ENCODE data around the gene CENPVL2.
"Not testable (repeated sequence)": the region's sequence is repeated elsewhere in the genome, so short reads cannot be mapped to it uniquely, and the experiment has no call there.

Gene CENPVL2

DNA sequence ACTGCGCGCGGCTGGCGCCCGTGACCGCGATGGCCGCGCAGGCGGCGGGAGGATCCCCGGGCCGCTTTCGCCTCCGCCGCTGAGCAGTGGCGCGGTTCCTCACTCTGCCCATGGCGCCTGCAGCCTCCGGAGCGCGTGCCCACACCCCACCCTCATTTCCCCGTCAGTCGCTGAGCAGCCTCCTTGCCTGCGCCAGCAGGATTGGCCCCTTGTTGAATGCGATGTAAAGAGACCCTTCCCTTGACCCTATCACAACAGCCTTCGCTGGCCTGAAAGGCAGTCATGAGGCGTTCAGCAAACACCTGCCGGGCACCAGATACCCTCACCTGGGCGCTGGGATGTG, at the start of gene CENPVL2:
TSS of gene CENPVL2 (minus strand) at position 112 of the 343 bp plus-strand sequence. CDS start at position 112, 0 bp downstream.
- H3K9me3 ChIP-seq (ENCODE audit: control insufficient read depth in 1 of 2, low read length in 2 of 2); H3K9ac ChIP-seq (ENCODE audit: low read depth in 1 of 2, low read length in 2 of 2); H3K27me3 ChIP-seq (ENCODE audit: control insufficient read depth in 1 of 2, insufficient read depth in 2 of 2, low read length in 2 of 2); H3K27ac ChIP-seq (ENCODE audit: low read depth, low read length); H3K36me3 ChIP-seq (ENCODE audit: control insufficient read depth in 1 of 2, insufficient read depth in 2 of 2, low read length in 2 of 2); H3K4me1 ChIP-seq (ENCODE audit: control insufficient read depth in 1 of 2, insufficient read depth in 2 of 2, low read length in 2 of 2); H3K4me3 ChIP-seq (ENCODE audit: low read depth in 1 of 2, low read length in 2 of 2): not testable (repeated sequence)

DNA sequence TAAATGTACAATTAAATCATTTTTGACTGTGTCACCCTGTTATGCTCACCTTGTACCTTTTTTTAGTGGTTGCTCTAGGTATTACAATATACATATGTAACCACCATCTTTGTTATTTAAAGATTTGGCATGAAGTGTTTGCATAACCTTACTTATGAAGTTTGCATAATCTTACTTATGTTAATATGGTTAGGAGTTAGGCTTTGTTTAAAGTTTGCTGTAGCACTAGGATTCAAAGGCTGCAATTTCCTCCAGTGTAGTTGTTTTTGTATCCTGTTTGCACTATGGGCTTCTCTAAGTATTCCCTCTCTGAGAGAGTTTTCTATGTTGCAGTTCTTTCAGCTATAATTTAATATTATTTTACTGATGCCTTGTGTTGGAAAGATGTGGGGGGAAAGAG, 45.6 kb upstream of the CENPVL2 start:
- Histone ChIP-seq H3K27me3 (ENCODE audit: control insufficient read depth in 1 of 2, insufficient read depth in 2 of 2, low read length in 2 of 2) (no peaks in the 10 kb centered on the region), H3K27ac (ENCODE audit: low read depth, low read length) (no peak overlapping the region), H3K9ac (ENCODE audit: low read depth in 1 of 2, low read length in 2 of 2) (no peak overlapping the region)

DNA sequence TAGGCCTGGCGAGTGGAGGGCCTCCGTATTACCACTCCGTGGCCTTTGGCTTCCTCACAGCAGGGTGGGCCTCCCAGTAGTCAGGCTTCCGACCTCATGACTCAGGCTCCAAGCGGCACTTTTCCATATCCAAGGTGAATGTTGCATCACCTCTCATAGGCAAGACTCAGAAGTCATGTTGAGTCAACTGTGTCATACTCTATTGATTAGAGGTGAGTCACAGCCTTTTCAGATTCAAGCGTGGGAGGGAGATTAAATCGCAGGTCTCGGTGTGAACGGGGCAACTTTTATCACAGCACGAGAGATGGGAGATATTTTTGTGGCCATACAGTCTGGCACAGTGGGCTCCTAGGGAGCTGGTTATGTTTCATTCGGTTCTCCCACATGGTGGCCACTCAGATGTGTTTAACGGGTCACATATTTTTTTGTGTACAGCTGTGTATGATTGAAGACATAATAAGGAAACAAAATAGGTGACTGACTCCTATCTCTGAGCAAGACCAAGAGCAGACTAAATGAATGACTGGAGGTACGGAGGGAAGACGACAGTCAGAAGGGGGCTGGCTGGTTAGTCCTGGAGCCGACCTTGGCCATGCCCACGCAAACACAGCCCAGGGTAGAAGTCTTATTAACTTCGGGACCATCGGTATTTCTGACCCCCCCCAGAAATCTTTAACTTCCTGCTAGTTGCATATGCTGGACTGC, 30.5 kb upstream of the CENPVL2 start:
- not testable (repeated sequence) for H3K36me3 ChIP-seq (ENCODE audit: control insufficient read depth in 1 of 2, insufficient read depth in 2 of 2, low read length in 2 of 2); H3K9ac ChIP-seq (ENCODE audit: low read depth in 1 of 2, low read length in 2 of 2)

More for the DNA sequence above, 45.6 kb upstream of the CENPVL2 start:
- Histone ChIP-seq H3K4me1 (ENCODE audit: control insufficient read depth in 1 of 2, insufficient read depth in 2 of 2, low read length in 2 of 2) (no peaks in the 10 kb centered on the region), H3K4me3 (ENCODE audit: low read depth in 1 of 2, low read length in 2 of 2) (no peak overlapping the region), H3K36me3 (ENCODE audit: control insufficient read depth in 1 of 2, insufficient read depth in 2 of 2, low read length in 2 of 2) (no peaks in the 10 kb centered on the region), H3K9me3 (ENCODE audit: control insufficient read depth in 1 of 2, low read length in 2 of 2) (no peaks in the 10 kb centered on the region)

DNA sequence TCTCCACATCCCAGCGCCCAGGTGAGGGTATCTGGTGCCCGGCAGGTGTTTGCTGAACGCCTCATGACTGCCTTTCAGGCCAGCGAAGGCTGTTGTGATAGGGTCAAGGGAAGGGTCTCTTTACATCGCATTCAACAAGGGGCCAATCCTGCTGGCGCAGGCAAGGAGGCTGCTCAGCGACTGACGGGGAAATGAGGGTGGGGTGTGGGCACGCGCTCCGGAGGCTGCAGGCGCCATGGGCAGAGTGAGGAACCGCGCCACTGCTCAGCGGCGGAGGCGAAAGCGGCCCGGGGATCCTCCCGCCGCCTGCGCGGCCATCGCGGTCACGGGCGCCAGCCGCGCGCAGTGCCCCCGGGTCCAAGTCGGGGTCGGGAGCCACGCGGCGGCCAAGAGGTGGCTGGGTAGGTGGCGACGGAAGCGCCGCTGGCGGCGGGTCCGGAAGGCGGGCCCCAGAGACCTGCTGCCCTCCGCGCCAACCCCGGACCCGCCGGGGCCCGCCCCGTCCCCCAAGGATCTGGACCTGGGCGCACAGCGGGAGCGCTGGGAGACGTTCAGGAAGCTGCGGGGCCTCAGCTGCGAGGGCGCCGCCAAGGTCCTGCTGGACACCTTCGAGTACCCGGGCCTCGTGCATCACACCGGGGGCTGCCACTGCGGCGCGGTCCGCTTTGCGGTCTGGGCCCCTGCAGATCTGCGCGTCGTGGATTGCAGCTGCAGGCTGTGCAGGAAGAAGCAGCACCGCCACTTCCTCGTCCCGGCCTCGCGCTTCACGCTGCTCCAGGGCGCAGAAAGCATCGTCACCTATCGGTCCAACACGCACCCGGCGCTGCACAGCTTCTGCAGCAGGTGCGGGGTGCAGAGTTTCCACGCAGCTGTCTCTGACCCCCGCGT, 27.9 kb upstream of the CENPVL2 start, which contains the start of gene CENPVL1:
TSS of gene CENPVL1 (plus strand) at position 236 of the 888 bp plus-strand sequence. CDS start at position 236, 0 bp downstream.
- not testable (repeated sequence) for H3K27ac ChIP-seq (ENCODE audit: low read depth, low read length); H3K36me3 ChIP-seq (ENCODE audit: control insufficient read depth in 1 of 2, insufficient read depth in 2 of 2, low read length in 2 of 2)

More for the DNA sequence above, 30.5 kb upstream of the CENPVL2 start:
- not testable (repeated sequence) for H3K4me1 ChIP-seq (ENCODE audit: control insufficient read depth in 1 of 2, insufficient read depth in 2 of 2, low read length in 2 of 2); H3K27ac ChIP-seq (ENCODE audit: low read depth, low read length); H3K4me3 ChIP-seq (ENCODE audit: low read depth in 1 of 2, low read length in 2 of 2); H3K27me3 ChIP-seq (ENCODE audit: control insufficient read depth in 1 of 2, insufficient read depth in 2 of 2, low read length in 2 of 2); H3K9me3 ChIP-seq (ENCODE audit: control insufficient read depth in 1 of 2, low read length in 2 of 2)

DNA sequence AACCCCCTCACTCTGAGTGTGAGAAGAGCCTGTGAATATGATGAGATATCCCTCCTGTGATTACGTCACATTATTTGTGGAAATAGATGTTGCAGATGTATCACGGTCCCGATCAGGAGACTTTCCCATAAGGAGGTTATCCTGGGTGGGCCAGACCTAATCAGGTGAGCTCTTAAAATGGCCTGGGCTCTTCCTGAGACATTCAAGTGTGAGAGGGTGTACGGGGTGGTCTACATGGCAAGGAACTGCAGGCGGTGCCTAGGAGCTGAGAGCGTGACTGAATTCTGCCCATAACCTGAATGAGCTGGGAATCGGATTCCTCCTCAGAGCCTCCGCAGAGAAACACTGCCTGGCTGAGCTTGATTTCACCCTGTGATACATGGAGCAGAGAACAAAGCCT, 14.8 kb upstream of the CENPVL2 start:
- Histone ChIP-seq H3K36me3 (ENCODE audit: control insufficient read depth in 1 of 2, insufficient read depth in 2 of 2, low read length in 2 of 2) (no peaks in the 10 kb centered on the region), H3K4me1 (ENCODE audit: control insufficient read depth in 1 of 2, insufficient read depth in 2 of 2, low read length in 2 of 2) (no peaks in the 10 kb centered on the region), H3K4me3 (ENCODE audit: low read depth in 1 of 2, low read length in 2 of 2) (no peak overlapping the region), H3K27me3 (ENCODE audit: control insufficient read depth in 1 of 2, insufficient read depth in 2 of 2, low read length in 2 of 2) (no peaks in the 10 kb centered on the region), H3K9me3 (ENCODE audit: control insufficient read depth in 1 of 2, low read length in 2 of 2) (no peaks in the 10 kb centered on the region), H3K27ac (ENCODE audit: low read depth, low read length) (no peak overlapping the region), H3K9ac (ENCODE audit: low read depth in 1 of 2, low read length in 2 of 2) (no peak overlapping the region)

More for the DNA sequence above, 27.9 kb upstream of the CENPVL2 start, which contains the start of gene CENPVL1:
- H3K4me3 ChIP-seq (ENCODE audit: low read depth in 1 of 2, low read length in 2 of 2); H3K4me1 ChIP-seq (ENCODE audit: control insufficient read depth in 1 of 2, insufficient read depth in 2 of 2, low read length in 2 of 2); H3K27me3 ChIP-seq (ENCODE audit: control insufficient read depth in 1 of 2, insufficient read depth in 2 of 2, low read length in 2 of 2); H3K9me3 ChIP-seq (ENCODE audit: control insufficient read depth in 1 of 2, low read length in 2 of 2); H3K9ac ChIP-seq (ENCODE audit: low read depth in 1 of 2, low read length in 2 of 2): not testable (repeated sequence)

DNA sequence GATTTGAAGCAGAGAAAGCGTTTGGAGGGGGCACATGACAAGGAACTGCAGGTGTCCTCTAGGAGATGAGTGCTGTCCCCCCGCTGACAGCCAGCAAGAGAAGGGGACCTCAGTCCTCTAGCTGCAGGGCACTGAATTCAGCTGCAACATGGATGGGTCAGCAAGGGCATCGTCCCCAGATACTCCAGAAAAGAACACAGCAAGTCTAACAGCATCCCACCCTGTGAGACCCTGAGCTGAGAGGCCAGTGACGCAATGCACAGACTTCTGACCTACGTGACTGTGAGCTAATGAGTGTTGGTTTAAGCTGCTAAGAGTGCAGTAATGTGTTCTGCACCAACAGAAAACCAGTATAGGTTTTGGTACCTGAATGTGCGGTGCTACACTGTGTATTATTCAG, 11.6 kb upstream of the CENPVL2 start:
- H3K9me3 ChIP-seq (ENCODE audit: control insufficient read depth in 1 of 2, low read length in 2 of 2), result no peaks in the 10 kb centered on the region
- H3K27me3 ChIP-seq (ENCODE audit: control insufficient read depth in 1 of 2, insufficient read depth in 2 of 2, low read length in 2 of 2), result no peaks in the 10 kb centered on the region
- no peaks in the 10 kb centered on the region for H3K4me1 ChIP-seq (ENCODE audit: control insufficient read depth in 1 of 2, insufficient read depth in 2 of 2, low read length in 2 of 2)
- no peaks in the 10 kb centered on the region for H3K36me3 ChIP-seq (ENCODE audit: control insufficient read depth in 1 of 2, insufficient read depth in 2 of 2, low read length in 2 of 2)
- no peak overlapping the region for H3K9ac ChIP-seq (ENCODE audit: low read depth in 1 of 2, low read length in 2 of 2)
- no peak overlapping the region for H3K4me3 ChIP-seq (ENCODE audit: low read depth in 1 of 2, low read length in 2 of 2)
- H3K27ac ChIP-seq (ENCODE audit: low read depth, low read length), result no peak overlapping the region

DNA sequence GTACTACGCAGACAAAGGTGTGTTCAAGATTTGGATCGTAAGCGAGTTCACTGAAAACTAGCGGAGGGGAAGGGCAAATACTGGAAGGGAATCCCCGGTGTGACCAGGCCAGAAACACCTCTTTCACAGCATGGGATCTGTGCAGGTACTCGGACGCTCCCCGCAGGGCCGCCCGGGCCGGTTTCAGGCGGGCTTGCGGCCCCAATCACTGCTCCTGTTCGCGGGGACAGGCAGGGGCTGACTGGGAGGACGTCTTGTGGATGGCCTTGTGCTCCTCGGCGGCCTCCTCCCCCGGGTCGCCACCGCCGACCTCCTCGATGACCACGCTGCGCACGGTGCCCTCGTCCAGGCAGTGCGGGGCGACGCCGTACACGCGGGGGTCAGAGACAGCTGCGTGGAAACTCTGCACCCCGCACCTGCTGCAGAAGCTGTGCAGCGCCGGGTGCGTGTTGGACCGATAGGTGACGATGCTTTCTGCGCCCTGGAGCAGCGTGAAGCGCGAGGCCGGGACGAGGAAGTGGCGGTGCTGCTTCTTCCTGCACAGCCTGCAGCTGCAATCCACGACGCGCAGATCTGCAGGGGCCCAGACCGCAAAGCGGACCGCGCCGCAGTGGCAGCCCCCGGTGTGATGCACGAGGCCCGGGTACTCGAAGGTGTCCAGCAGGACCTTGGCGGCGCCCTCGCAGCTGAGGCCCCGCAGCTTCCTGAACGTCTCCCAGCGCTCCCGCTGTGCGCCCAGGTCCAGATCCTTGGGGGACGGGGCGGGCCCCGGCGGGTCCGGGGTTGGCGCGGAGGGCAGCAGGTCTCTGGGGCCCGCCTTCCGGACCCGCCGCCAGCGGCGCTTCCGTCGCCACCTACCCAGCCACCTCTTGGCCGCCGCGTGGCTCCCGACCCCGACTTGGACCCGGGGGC, 567 bp downstream of the CENPVL2 start:
- not testable (repeated sequence) for H3K36me3 ChIP-seq (ENCODE audit: control insufficient read depth in 1 of 2, insufficient read depth in 2 of 2, low read length in 2 of 2); H3K4me1 ChIP-seq (ENCODE audit: control insufficient read depth in 1 of 2, insufficient read depth in 2 of 2, low read length in 2 of 2); H3K27ac ChIP-seq (ENCODE audit: low read depth, low read length); H3K4me3 ChIP-seq (ENCODE audit: low read depth in 1 of 2, low read length in 2 of 2); H3K9me3 ChIP-seq (ENCODE audit: control insufficient read depth in 1 of 2, low read length in 2 of 2); H3K27me3 ChIP-seq (ENCODE audit: control insufficient read depth in 1 of 2, insufficient read depth in 2 of 2, low read length in 2 of 2); H3K9ac ChIP-seq (ENCODE audit: low read depth in 1 of 2, low read length in 2 of 2)

DNA sequence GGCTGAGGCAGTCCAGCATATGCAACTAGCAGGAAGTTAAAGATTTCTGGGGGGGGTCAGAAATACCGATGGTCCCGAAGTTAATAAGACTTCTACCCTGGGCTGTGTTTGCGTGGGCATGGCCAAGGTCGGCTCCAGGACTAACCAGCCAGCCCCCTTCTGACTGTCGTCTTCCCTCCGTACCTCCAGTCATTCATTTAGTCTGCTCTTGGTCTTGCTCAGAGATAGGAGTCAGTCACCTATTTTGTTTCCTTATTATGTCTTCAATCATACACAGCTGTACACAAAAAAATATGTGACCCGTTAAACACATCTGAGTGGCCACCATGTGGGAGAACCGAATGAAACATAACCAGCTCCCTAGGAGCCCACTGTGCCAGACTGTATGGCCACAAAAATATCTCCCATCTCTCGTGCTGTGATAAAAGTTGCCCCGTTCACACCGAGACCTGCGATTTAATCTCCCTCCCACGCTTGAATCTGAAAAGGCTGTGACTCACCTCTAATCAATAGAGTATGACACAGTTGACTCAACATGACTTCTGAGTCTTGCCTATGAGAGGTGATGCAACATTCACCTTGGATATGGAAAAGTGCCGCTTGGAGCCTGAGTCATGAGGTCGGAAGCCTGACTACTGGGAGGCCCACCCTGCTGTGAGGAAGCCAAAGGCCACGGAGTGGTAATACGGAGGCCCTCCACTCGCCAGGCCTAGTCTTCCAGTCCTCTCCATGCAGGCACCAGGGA, 2.8 kb downstream of the CENPVL2 start:
- not testable (repeated sequence) for H3K4me3 ChIP-seq (ENCODE audit: low read depth in 1 of 2, low read length in 2 of 2); H3K9ac ChIP-seq (ENCODE audit: low read depth in 1 of 2, low read length in 2 of 2); H3K27ac ChIP-seq (ENCODE audit: low read depth, low read length); H3K36me3 ChIP-seq (ENCODE audit: control insufficient read depth in 1 of 2, insufficient read depth in 2 of 2, low read length in 2 of 2); H3K27me3 ChIP-seq (ENCODE audit: control insufficient read depth in 1 of 2, insufficient read depth in 2 of 2, low read length in 2 of 2); H3K9me3 ChIP-seq (ENCODE audit: control insufficient read depth in 1 of 2, low read length in 2 of 2); H3K4me1 ChIP-seq (ENCODE audit: control insufficient read depth in 1 of 2, insufficient read depth in 2 of 2, low read length in 2 of 2)

DNA sequence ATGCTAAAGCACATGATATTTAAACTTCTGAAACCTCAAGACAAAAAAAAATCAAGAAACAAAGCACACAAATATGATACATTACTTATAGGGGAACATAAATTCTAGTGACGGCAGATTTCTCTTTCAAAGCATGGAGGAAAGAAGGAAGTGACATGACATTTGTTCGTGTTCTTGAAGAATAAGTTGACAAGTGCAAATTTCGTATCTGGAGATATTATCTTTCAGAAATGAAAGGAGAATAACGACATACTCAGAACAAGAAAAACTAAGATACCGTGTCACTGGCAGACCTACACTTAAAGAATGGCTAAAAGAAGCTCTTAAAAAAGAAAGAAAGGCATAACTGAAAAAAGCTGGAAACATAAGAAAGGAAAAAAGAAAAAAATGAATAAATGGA, 16.6 kb downstream of the CENPVL2 start:
- H3K4me1 ChIP-seq (ENCODE audit: control insufficient read depth in 1 of 2, insufficient read depth in 2 of 2, low read length in 2 of 2), result no peaks in the 10 kb centered on the region
- H3K27ac ChIP-seq (ENCODE audit: low read depth, low read length), result no peak overlapping the region
- H3K9me3 ChIP-seq (ENCODE audit: control insufficient read depth in 1 of 2, low read length in 2 of 2), result no peaks in the 10 kb centered on the region
- H3K27me3 ChIP-seq (ENCODE audit: control insufficient read depth in 1 of 2, insufficient read depth in 2 of 2, low read length in 2 of 2), result no peaks in the 10 kb centered on the region
- H3K9ac ChIP-seq (ENCODE audit: low read depth in 1 of 2, low read length in 2 of 2), result no peak overlapping the region
- no peaks in the 10 kb centered on the region for H3K36me3 ChIP-seq (ENCODE audit: control insufficient read depth in 1 of 2, insufficient read depth in 2 of 2, low read length in 2 of 2)
- no peak overlapping the region for H3K4me3 ChIP-seq (ENCODE audit: low read depth in 1 of 2, low read length in 2 of 2)
